ENCODE measurements around the gene PPFIA1. TPM values are rescaled to one million over a fixed set of nuclear protein-coding genes. Genes with fewer than 3 reads are reported as not detected.

PPFIA1 gene
- total RNA-seq, 1 donor from 2014 or later, result 38.6 TPM

DNA sequence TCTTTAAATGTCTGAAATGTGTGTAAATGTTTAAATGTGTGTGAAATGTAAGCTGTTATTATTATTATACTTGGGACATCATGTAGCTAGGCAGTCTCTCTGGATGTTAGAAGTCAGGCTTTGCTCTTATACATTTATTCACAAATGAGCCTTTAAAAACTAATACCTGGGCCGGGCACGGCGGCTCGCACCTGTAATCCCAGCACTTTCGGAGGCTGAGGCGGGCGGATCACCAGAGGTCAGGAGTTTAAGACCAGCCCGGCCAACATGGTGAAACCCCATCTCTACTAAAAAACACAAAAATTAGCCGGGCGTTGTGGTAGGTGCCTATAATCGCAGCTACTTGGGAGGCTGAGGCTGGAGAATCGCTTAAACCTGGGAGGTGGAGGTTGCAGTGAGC is 106.1 kb downstream of the PPFIA1 start:
- Histone ChIP-seq H3K36me3 (ENCODE audit: control insufficient read depth, insufficient read depth, low read length) (no peaks in the 10 kb centered on the region), H3K4me3 (ENCODE audit: low read depth, low read length) (no peak overlapping the region), H3K27me3 (ENCODE audit: control insufficient read depth, insufficient read depth, low read length) (no peaks in the 10 kb centered on the region)
- DNase-seq (ENCODE audit: low read depth), result no peak
- TF ChIP-seq, protein P1, sequence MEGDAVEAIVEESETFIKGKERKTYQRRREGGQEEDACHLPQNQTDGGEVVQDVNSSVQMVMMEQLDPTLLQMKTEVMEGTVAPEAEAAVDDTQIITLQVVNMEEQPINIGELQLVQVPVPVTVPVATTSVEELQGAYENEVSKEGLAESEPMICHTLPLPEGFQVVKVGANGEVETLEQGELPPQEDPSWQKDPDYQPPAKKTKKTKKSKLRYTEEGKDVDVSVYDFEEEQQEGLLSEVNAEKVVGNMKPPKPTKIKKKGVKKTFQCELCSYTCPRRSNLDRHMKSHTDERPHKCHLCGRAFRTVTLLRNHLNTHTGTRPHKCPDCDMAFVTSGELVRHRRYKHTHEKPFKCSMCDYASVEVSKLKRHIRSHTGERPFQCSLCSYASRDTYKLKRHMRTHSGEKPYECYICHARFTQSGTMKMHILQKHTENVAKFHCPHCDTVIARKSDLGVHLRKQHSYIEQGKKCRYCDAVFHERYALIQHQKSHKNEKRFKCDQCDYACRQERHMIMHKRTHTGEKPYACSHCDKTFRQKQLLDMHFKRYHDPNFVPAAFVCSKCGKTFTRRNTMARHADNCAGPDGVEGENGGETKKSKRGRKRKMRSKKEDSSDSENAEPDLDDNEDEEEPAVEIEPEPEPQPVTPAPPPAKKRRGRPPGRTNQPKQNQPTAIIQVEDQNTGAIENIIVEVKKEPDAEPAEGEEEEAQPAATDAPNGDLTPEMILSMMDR (IDR thresholded peaks at IDR 0.05; ENCODE audit: insufficient read depth, low read length, poor library complexity, severe bottlenecking), result no peak

DNA sequence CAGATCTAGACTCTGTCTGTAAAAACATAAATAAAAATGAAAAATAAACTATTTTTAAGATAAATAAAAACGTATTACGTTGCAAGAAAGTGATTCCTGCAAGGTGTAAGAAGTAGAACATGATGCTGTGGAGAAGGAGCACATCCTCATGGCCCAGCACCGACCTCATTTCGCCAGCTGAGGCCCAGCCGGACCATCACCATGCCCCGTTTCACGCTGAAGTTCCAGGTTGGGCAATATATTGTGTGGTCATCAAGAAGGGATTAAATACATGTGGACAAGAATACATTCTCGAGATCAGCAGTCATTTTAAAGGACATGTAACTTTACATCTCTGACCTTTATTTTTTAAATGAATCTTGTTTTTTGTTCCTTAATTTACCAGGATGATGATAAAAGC is 107.2 kb downstream of the PPFIA1 start:
- H3K27me3 ChIP-seq (ENCODE audit: control insufficient read depth, insufficient read depth, low read length), result no peaks in the 10 kb centered on the region
- TF ChIP-seq, protein P1 (IDR thresholded peaks at IDR 0.05; ENCODE audit: insufficient read depth, low read length, poor library complexity, severe bottlenecking), result no peak
- no peak overlapping the region for H3K4me3 ChIP-seq (ENCODE audit: low read depth, low read length)
- DNase-seq (ENCODE audit: low read depth), result no peak
- H3K36me3 ChIP-seq (ENCODE audit: control insufficient read depth, insufficient read depth, low read length), result peaks cover under 1% of the 10 kb centered on the region

DNA sequence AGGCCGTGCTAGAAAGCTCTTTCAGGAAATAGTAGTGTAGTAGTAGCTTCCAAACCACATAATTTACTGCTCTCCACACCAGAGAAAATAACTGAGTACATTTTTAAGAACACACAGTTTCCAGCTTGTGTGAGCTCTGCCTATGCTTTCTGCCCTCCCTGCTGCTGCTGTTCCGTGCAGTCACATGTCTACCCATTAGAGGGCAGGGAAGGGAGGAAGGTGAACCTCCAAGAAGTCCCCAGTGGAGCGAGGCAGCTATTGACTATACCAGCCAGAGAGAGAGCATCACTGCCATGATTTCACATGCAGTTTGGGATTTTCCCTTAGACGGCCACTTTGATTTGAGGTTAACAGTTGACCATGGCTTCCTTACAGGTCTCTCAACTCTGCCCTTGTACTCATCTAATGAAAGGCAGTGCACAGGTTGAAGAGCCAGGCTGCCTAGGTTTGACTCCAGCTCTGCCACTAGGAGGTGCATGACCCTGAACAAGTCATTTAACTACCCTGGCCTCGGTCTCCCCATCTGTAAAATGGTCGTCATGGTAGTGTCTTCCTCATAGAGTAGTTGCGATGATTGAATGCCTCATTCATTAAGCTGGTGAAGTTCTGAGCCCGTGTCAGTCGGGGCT is 108.1 kb downstream of the PPFIA1 start:
- Histone ChIP-seq H3K4me3 (ENCODE audit: low read depth, low read length) (no peak overlapping the region), H3K27me3 (ENCODE audit: control insufficient read depth, insufficient read depth, low read length) (no peaks in the 10 kb centered on the region), H3K36me3 (ENCODE audit: control insufficient read depth, insufficient read depth, low read length) (peaks cover 2% of the 10 kb centered on the region)
- DNase-seq (ENCODE audit: low read depth), result no peak
- TF ChIP-seq, protein P1 (IDR thresholded peaks at IDR 0.05; ENCODE audit: insufficient read depth, low read length, poor library complexity, severe bottlenecking), result no peak

DNA sequence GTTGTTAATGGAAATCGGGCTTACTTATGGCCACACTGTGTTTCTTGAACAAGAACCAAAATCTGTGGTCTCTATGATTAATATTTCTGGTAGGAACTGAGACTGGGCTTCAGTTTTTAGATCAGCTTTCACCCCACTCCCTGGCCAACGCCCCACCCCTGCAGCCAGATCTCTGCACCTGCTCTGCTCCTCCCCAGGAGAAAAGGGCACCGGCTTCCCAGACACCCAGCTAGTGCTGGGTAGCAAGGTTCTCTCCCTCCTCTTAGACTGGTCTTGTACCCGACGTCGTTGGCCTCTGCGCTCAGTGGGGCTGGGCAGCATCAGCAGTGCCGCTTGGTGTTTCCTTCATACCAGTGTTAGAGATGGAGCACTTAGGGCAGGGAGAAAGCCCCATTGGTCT is 110.9 kb downstream of the PPFIA1 start:
- no peak for DNase-seq (ENCODE audit: low read depth)
- H3K27me3 ChIP-seq (ENCODE audit: control insufficient read depth, insufficient read depth, low read length), result no peaks in the 10 kb centered on the region
- H3K36me3 ChIP-seq (ENCODE audit: control insufficient read depth, insufficient read depth, low read length), result peaks cover 4% of the 10 kb centered on the region
- TF ChIP-seq, protein P1 (IDR thresholded peaks at IDR 0.05; ENCODE audit: insufficient read depth, low read length, poor library complexity, severe bottlenecking), result no peak
- H3K4me3 ChIP-seq (ENCODE audit: low read depth, low read length), result no peak overlapping the region

DNA sequence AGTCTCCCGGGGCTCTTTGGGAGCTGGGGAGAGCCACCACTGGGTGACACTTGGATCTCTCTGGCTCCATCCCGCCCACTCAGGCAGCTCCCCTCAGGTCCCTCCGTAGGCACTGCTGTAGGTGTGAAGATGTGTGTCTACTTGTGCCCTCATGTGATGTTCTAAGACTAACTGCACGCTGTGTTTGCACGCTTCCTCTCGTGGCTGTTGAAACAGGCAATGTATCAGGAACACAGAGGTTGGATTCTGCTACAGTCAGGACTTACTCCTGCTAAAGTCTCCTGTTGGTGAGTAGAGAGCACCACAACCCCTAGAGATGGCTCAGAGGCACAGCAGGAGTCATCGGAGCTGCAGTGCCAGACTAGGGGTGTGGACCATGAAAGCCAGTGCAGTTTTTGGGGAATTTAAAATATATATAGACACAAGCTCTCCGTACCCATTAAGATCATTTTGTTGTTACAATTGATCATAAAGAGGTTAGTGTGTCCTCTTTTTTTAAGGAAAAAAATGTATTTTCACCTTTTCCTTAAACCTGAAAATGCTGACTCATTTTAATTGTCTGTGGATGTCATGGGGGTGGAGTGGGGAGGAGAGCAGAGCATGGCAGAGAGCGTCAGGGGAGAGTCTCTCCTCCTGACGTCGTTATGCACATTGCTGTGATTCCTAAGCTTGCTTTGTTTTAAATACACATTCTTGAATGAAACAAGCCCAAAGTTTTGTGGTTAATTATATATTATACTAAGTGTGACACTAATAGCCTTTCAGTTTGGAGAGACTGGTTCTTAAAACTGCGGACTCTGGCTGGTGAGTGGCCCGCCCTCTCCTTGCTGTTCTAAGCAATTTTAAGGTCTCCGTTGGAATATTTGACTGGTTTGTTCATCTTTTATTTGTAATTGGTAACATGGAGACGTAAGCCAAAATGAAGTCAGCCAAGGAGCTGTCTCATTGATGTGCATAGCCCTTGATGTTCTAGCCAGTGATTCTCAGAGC is 111.7 kb downstream of the PPFIA1 start:
- H3K27me3 ChIP-seq (ENCODE audit: control insufficient read depth, insufficient read depth, low read length), result no peaks in the 10 kb centered on the region
- H3K36me3 ChIP-seq (ENCODE audit: control insufficient read depth, insufficient read depth, low read length), result peaks cover 4% of the 10 kb centered on the region
- TF ChIP-seq, protein P1 (IDR thresholded peaks at IDR 0.05; ENCODE audit: insufficient read depth, low read length, poor library complexity, severe bottlenecking), result no peak
- no peak overlapping the region for H3K4me3 ChIP-seq (ENCODE audit: low read depth, low read length)
- DNase-seq (ENCODE audit: low read depth), result no peak
